Fibroblast of lung (primary cell): ENCODE results near the gene MIA2. TPM values are rescaled to one million over a fixed set of nuclear protein-coding genes. Genes with fewer than 3 reads are reported as not detected.

ENCODE experiments used
- DNase-seq, 2 donors: peaks; one replicate each; pipeline versions ENCODE4 v3.0.0 to v3.0.0-alpha.2; 2010; ENCODE audit warnings: low read depth in 2 of 2
- H2AFZ ChIP-seq: 2 replicates; pipeline ENCODE4 v1.5.1; 2012; ENCODE audit warnings: low read length, control low read depth, inconsistent platforms
- H3K27ac ChIP-seq: 2 replicates; pipeline ENCODE4 v1.5.1; 2011; ENCODE audit warnings: low read length, control low read depth; ENCODE audit not compliant: insufficient read depth
- H3K27me3 ChIP-seq: 2 replicates; pipeline ENCODE4 v1.5.1; 2011; ENCODE audit warnings: mild to moderate bottlenecking, low read length; ENCODE audit not compliant: control insufficient read depth, insufficient read depth
- H3K36me3 ChIP-seq: 2 replicates; pipeline ENCODE4 v1.5.1; 2011; ENCODE audit warnings: low read length; ENCODE audit not compliant: control insufficient read depth, insufficient read depth
- H3K4me1 ChIP-seq: 2 replicates; pipeline ENCODE4 v1.5.1; 2011; ENCODE audit warnings: low read length; ENCODE audit not compliant: control insufficient read depth, insufficient read depth; ENCODE audit errors: extremely low read depth
- H3K4me2 ChIP-seq: 2 replicates; pipeline ENCODE4 v1.5.1; 2011; ENCODE audit warnings: low read length, control low read depth; ENCODE audit not compliant: insufficient read depth; ENCODE audit errors: extremely low read depth
- H3K4me3 ChIP-seq, 4 experiments: fragments of 200-600 bp in 1 of 4; sonication (generic) in 1 of 4; replicated peaks in 1 of 4; 2 replicates each; pipeline ENCODE4 v1.5.1; 2011 to 2016; ENCODE audit warnings: low read length in 4 of 4, low read depth in 3 of 4, mild to moderate bottlenecking in 3 of 4, control low read depth in 2 of 4, inconsistent platforms in 1 of 4, mixed read lengths in 1 of 4; ENCODE audit not compliant: insufficient read depth in 1 of 4; ENCODE audit errors: control extremely low read depth in 1 of 4
- H3K79me2 ChIP-seq: 2 replicates; pipeline ENCODE4 v1.5.1; 2012; ENCODE audit warnings: mild to moderate bottlenecking, low read length, inconsistent platforms; ENCODE audit not compliant: control insufficient read depth, insufficient read depth
- H3K9ac ChIP-seq: 2 replicates; pipeline ENCODE4 v1.5.1; 2011; ENCODE audit warnings: mild to moderate bottlenecking, low read length, control low read depth; ENCODE audit not compliant: insufficient read depth
- H3K9me3 ChIP-seq: 2 replicates; pipeline ENCODE4 v1.5.1; 2012; ENCODE audit warnings: low read depth, low read length; ENCODE audit not compliant: control insufficient read depth, insufficient read depth
- H4K20me1 ChIP-seq: 2 replicates; pipeline ENCODE4 v1.5.1; 2011; ENCODE audit warnings: low read length; ENCODE audit not compliant: control insufficient read depth, insufficient read depth; ENCODE audit errors: extremely low read depth
- EZH2 ChIP-seq: IDR thresholded peaks from 2 replicates; pipeline ENCODE4 v1.5.1; 2012; ENCODE audit warnings: low read length, control low read depth, mild to moderate bottlenecking; ENCODE audit errors: missing control alignments
- polyA plus RNA-seq, 2 donors: library from polyadenylated mRNA; depleted of rRNA in 1 of 2; stranded (reverse) in 1 of 2; unstranded in 1 of 2; fragments of >200 nt; gene quantifications; 2 replicates each; pipeline ENCODE4 v1.2.1, GENCODE V29; 2011 to 2012; ENCODE audit warnings: missing spikeins in 1 of 2
- total RNA-seq: library from RNA; depleted of rRNA; stranded (reverse); fragments of >200 nt; gene quantifications from 2 replicates; pipeline ENCODE4 v1.2.1, GENCODE V29; 2014
- TF ChIP-seq, protein P1 (sequence below), 2 donors: IDR thresholded peaks in 1 of 2; conservative IDR thresholded peaks in 1 of 2; 1 replicate in 1 of 2; 2 replicates in 1 of 2; pipeline ENCODE4 v1.5.1; 2011 to 2012; ENCODE audit warnings: low read length in 2 of 2, control low read depth in 1 of 2, inconsistent platforms in 1 of 2, low read depth in 1 of 2, mild to moderate bottlenecking in 1 of 2

Gene MIA2
- total and polyA plus RNA-seq, 2 donors (not counting 1 experiment from before 2014, with no cell fraction given): 9.7 to 15.0 TPM

DNA sequence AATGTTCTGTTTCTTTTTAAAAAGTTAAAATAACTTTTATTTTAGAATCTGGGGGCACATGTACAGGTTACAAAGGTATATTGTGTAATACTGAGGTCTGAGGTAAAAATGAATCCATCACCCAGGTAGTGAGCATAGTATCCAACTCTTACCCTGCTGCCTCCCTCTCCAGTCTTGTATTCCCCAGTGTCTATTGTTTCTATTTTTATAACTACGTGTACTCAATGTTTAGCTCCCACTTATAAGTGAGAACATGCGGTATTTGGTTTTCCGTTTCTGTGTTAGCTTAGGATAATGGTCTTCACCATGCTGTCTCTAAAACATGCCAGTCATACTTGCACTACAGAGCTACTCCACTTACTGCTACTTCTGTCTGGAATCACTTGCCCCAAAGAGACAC, 190.1 kb downstream of the MIA2 start:
- DNase-seq: no peak
- Histone ChIP-seq H3K79me2 (peaks cover 16% of the 10 kb centered on the region), H4K20me1 (no peaks in the 10 kb centered on the region)

DNA sequence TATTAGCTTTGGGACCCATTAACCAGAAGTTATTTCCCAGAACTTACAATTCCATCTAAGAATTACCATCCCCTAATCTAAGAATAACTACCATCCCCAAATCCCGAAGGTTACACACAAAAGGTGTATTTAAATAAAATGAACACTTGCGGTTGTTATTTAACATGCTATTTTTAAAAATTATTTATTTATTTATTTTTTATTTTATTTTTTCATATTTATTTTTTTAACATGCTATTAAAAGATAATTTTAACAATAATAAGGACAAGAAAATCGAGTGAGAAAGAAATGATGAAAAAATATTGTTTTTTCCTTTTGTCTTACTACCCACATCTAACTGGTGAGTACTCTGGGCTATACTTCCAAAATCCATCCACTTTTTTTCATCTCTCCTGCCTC, 192.2 kb downstream of the MIA2 start:
- Histone ChIP-seq H3K9me3 (no peaks in the 10 kb centered on the region), H3K4me1 (no peaks in the 10 kb centered on the region), H4K20me1 (no peaks in the 10 kb centered on the region), H3K4me2 (no peak overlapping the region), H3K4me3 (no peak overlapping the region), H3K27ac (no peak overlapping the region), H2AFZ (no peak overlapping the region), H3K9ac (no peak overlapping the region), H3K79me2 (peaks cover 33% of the 10 kb centered on the region), H3K36me3 (no peaks in the 10 kb centered on the region), H3K27me3 (no peaks in the 10 kb centered on the region)
- no peak for DNase-seq
- TF ChIP-seq EZH2: no peak
- TF ChIP-seq, protein P1, sequence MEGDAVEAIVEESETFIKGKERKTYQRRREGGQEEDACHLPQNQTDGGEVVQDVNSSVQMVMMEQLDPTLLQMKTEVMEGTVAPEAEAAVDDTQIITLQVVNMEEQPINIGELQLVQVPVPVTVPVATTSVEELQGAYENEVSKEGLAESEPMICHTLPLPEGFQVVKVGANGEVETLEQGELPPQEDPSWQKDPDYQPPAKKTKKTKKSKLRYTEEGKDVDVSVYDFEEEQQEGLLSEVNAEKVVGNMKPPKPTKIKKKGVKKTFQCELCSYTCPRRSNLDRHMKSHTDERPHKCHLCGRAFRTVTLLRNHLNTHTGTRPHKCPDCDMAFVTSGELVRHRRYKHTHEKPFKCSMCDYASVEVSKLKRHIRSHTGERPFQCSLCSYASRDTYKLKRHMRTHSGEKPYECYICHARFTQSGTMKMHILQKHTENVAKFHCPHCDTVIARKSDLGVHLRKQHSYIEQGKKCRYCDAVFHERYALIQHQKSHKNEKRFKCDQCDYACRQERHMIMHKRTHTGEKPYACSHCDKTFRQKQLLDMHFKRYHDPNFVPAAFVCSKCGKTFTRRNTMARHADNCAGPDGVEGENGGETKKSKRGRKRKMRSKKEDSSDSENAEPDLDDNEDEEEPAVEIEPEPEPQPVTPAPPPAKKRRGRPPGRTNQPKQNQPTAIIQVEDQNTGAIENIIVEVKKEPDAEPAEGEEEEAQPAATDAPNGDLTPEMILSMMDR (conservative IDR thresholded peaks at IDR 0.05 in 1 of 2, IDR thresholded peaks at IDR 0.05 in 1 of 2; ENCODE audit: low read depth in 1 of 2, low read length in 2 of 2): no peak

More for the DNA sequence above, 190.1 kb downstream of the MIA2 start:
- Histone ChIP-seq H3K27me3 (no peaks in the 10 kb centered on the region), H3K36me3 (no peaks in the 10 kb centered on the region), H3K27ac (no peak overlapping the region), H3K4me2 (no peak overlapping the region), H3K4me1 (no peaks in the 10 kb centered on the region), H3K4me3 (no peak overlapping the region), H3K9me3 (no peaks in the 10 kb centered on the region), H3K9ac (no peak overlapping the region), H2AFZ (no peak overlapping the region)
- TF ChIP-seq EZH2: no peak
- TF ChIP-seq, protein P1 (conservative IDR thresholded peaks at IDR 0.05 in 1 of 2, IDR thresholded peaks at IDR 0.05 in 1 of 2; ENCODE audit: low read depth in 1 of 2, low read length in 2 of 2): no peak

DNA sequence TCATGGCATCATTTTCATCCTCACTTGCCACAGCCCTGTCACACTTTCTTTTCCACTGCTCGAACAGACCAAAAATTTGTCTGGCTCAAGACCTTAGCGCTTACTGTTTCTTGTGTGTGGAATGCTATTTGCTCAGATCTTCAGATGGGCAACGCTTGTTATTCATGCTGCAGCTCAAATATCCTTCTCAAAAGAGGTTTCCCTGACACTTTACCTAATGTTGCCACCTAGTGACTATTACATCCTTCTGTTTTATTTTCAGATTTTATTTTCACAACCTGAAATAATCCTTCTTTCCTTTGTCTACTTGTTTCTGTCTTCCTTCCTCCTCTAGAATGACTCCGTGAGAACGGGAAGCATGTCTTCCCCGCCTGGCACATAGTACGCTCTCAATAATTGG, 192.9 kb downstream of the MIA2 start:
- DNase-seq: peak; percentile 58 to 71
- Histone ChIP-seq H3K9me3 (no peaks in the 10 kb centered on the region), H3K9ac (no peak overlapping the region), H3K79me2 (peaks cover 37% of the 10 kb centered on the region), H3K36me3 (no peaks in the 10 kb centered on the region), H3K4me3 (no peak overlapping the region), H2AFZ (no peak overlapping the region), H3K27me3 (no peaks in the 10 kb centered on the region), H3K4me2 (no peak overlapping the region), H4K20me1 (no peaks in the 10 kb centered on the region), H3K4me1 (no peaks in the 10 kb centered on the region), H3K27ac (no peak overlapping the region)
- no peak for TF ChIP-seq EZH2
- TF ChIP-seq, protein P1 (conservative IDR thresholded peaks at IDR 0.05 in 1 of 2, IDR thresholded peaks at IDR 0.05 in 1 of 2; ENCODE audit: low read depth in 1 of 2, low read length in 2 of 2): peak in 1 of 2 donors; percentile 29
